ENCODE results near the gene LAMA4. TPM values are rescaled to one million over a fixed set of nuclear protein-coding genes. Genes with fewer than 3 reads are reported as not detected.

Gene LAMA4
- total and polyA plus RNA-seq, 3 donors from 2014 or later, result 37.6 to 61.0 (median 49.2) TPM

- DNase-seq, result no peak
- no peaks in the 10 kb centered on the region for H3K9me3 ChIP-seq
- no peaks in the 10 kb centered on the region for H3K36me3 ChIP-seq (ENCODE audit: low read depth, missing control alignments)
- WGBS, 2 donors, result 86 to 90% methylated on average over 7 of the region's 7 CpGs
- no peak overlapping the region for H3K4me3 ChIP-seq
- no peaks in the 10 kb centered on the region for H3K4me1 ChIP-seq
- TF ChIP-seq POLR2A (IDR thresholded peaks at IDR 0.05) (no peak), CTCF (IDR thresholded peaks at IDR 0.05) (no peak)
- intact Hi-C loops (cut with DNase I; ENCODE audit: low total_unique reads), result no loop called here
- no peaks in the 10 kb centered on the region for H3K27me3 ChIP-seq
- H3K27ac ChIP-seq, result no peak overlapping the region
These were observed 12.0 kb upstream of the LAMA4 start for GRCh38 chr6:112266331-112266730.

GRCh38 chr6:112259337-112259675 lies 4.9 kb upstream of the LAMA4 start:
- Histone ChIP-seq H3K27ac (no peak overlapping the region), H3K4me1 (peaks cover 8% of the 10 kb centered on the region), H3K9me3 (no peaks in the 10 kb centered on the region), H3K27me3 (no peaks in the 10 kb centered on the region), H3K36me3 (ENCODE audit: low read depth, missing control alignments) (no peaks in the 10 kb centered on the region), H3K4me3 (no peak overlapping the region)
- no peak for DNase-seq
- no peak for TF ChIP-seq POLR2A (IDR thresholded peaks at IDR 0.05)
- no peak for TF ChIP-seq CTCF (IDR thresholded peaks at IDR 0.05)
- WGBS, 2 donors, result 90 to 92% methylated on average over 1 of the region's 1 CpG
- intact Hi-C loops (cut with DNase I; ENCODE audit: low total_unique reads), result no loop called here

GRCh38 chr6:112258642-112259336 lies 4.4 kb upstream of the LAMA4 start:
- WGBS, 2 donors, result 85% methylated on average over 7 to 11 of the region's 11 CpGs
- no peak for TF ChIP-seq POLR2A (IDR thresholded peaks at IDR 0.05)
- no peak for TF ChIP-seq CTCF (IDR thresholded peaks at IDR 0.05)

GRCh38 chr6:112257178-112257855 lies 3.0 kb upstream of the LAMA4 start:
- intact Hi-C loops (cut with DNase I; ENCODE audit: low total_unique reads), result no loop called here
- TF ChIP-seq POLR2A (IDR thresholded peaks at IDR 0.05) (no peak), CTCF (IDR thresholded peaks at IDR 0.05) (no peak)
- Histone ChIP-seq H3K36me3 (ENCODE audit: low read depth, missing control alignments) (no peaks in the 10 kb centered on the region), H3K4me1 (peaks cover 8% of the 10 kb centered on the region), H3K9me3 (no peaks in the 10 kb centered on the region), H3K27ac (no peak overlapping the region), H3K27me3 (no peaks in the 10 kb centered on the region), H3K4me3 (no peak overlapping the region)
- DNase-seq, result no peak
- WGBS, 2 donors, result 74 to 85% methylated on average over 7 of the region's 7 CpGs

More at GRCh38 chr6:112258642-112259336, 4.4 kb upstream of the LAMA4 start:
- Histone ChIP-seq H3K9me3 (no peaks in the 10 kb centered on the region), H3K27ac (no peak overlapping the region), H3K36me3 (ENCODE audit: low read depth, missing control alignments) (no peaks in the 10 kb centered on the region), H3K4me3 (no peak overlapping the region), H3K27me3 (no peaks in the 10 kb centered on the region), H3K4me1 (peaks cover 8% of the 10 kb centered on the region)
- intact Hi-C loops (cut with DNase I; ENCODE audit: low total_unique reads), result no loop called here
- no peak for DNase-seq

All from testis (tissue), 3 donors.